OCI-LY7 (cell line): ENCODE data around the gene UNC50.

Experiments
- CTCF ChIP-seq: fragments of 200-600 bp; sonication (generic); conservative IDR thresholded peaks from 2 replicates; pipeline ENCODE4 v1.5.1; 2014; ENCODE audit warnings: mild to moderate bottlenecking, antibody characterized with exemption, low read length, moderate library complexity, mixed read lengths
- EZH2phosphoT487 ChIP-seq: fragments of 200-600 bp; sonication (generic); IDR thresholded peaks from 2 replicates; pipeline ENCODE4 v1.6.1; 2018; ENCODE audit warnings: low read depth, borderline replicate concordance, mild to moderate bottlenecking, mixed run types, antibody characterized with exemption, low read length, moderate library complexity, mixed read lengths

- no peak for TF ChIP-seq CTCF
- TF ChIP-seq EZH2phosphoT487: no peak
Observed at GRCh38 chr2:98583276-98583675, 25.1 kb upstream of the UNC50 start.
